C4-2B (cell line): ENCODE data around the gene ITGAE.

Experiments used
- ZFX ChIP-seq: fragments of 450-650 bp; IDR thresholded peaks from 2 replicates; pipeline ENCODE4 v1.6.1; 2017
- TF ChIP-seq, protein P1 (sequence below): fragments of 450-650 bp; conservative IDR thresholded peaks from 2 replicates; pipeline ENCODE4 v1.5.1; 2017; ENCODE audit warnings: mild to moderate bottlenecking

DNA sequence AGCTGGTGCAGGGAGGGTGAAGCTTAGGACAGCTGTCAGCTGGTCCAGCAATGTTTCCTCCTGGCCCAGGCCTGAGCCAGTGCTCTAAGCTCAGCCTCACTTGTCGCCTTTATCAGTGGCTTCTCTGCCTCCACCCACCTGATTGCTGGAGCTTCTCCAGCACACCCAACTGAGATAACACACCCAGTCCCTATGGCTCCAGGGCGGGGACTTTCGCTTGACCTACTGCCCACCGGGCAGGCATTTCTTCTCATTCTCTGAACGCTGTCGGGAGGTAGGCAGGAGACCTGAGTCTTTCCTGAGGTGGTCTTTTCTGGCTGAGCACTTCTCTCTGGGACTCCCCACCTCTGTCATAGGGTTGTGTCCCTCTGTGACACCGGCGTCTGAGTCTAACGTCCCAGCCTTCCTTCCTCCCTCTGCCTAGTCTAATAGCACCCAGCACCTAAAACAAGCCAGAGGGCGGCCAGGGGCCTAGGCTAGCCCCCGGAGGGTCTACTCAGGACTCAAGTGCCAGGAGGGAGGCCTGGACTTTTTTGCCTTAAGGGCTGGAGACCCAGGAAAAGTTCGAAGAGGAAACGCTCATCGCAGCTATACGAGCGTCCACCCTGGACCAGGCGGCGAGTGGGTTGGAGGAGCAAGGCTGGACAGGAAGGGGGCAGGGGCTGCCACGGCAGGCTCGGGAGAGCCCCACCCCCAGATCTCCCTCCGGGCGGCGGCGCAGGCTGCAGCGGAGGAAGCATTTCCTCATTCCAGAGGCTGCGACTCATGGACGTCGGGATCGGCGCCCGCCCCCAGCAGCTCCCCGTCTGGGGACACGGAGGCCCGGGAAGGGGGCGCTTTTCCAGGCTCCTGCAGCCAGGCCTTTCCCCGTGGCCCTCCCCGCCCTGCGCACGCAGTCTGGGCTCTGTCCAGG, 133.4 kb downstream of the ITGAE start:
- TF ChIP-seq, protein P1, sequence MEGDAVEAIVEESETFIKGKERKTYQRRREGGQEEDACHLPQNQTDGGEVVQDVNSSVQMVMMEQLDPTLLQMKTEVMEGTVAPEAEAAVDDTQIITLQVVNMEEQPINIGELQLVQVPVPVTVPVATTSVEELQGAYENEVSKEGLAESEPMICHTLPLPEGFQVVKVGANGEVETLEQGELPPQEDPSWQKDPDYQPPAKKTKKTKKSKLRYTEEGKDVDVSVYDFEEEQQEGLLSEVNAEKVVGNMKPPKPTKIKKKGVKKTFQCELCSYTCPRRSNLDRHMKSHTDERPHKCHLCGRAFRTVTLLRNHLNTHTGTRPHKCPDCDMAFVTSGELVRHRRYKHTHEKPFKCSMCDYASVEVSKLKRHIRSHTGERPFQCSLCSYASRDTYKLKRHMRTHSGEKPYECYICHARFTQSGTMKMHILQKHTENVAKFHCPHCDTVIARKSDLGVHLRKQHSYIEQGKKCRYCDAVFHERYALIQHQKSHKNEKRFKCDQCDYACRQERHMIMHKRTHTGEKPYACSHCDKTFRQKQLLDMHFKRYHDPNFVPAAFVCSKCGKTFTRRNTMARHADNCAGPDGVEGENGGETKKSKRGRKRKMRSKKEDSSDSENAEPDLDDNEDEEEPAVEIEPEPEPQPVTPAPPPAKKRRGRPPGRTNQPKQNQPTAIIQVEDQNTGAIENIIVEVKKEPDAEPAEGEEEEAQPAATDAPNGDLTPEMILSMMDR, result no peak
- TF ChIP-seq ZFX, result peak; percentile 39; the same call in 1 of the 2 replicates
